ENCODE measurements around the gene MAPKAPK5. TPM values are rescaled to one million over a fixed set of nuclear protein-coding genes. Genes with fewer than 3 reads are reported as not detected.

Gene MAPKAPK5
- total and polyA plus RNA-seq, 2 donors (not counting 3 experiments of a cell fraction or from before 2014, with no cell fraction given) = 22.8 to 47.1 TPM

DNA sequence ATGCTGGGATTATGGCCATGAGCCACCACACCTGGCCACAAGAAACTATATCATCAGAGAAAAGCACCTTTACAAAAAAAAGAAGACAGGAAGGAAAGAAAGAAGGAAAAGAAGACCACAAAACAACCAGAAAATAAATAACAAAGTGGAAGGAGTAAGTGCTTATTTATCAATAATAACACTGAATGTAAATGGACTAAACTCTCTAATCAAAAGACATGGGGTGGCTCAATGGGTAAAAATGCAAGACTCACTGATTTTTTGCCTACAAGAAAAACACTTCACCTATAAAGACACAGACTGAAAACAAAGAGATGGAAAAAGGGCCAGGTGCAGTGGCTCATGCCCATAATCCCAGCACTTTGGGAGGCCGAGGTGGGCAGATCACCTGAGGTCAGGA lies 65.7 kb downstream of the MAPKAPK5 start:
- ChIA-PET POLR2A (no interaction called here), CTCF (no interaction called here)
- no peak for DNase-seq (ENCODE audit: low read depth, low spot score)
- Histone ChIP-seq H3K27me3 (ENCODE audit: control insufficient read depth in 2 of 2, insufficient read depth in 2 of 2, low read length in 2 of 2) (no peaks in the 10 kb centered on the region), H3K79me2 (ENCODE audit: control insufficient read depth, insufficient read depth, low read length) (no peaks in the 10 kb centered on the region), H4K20me1 (replicated peaks; ENCODE audit: control insufficient read depth, extremely low read depth, insufficient read depth, low read length) (no peaks in the 10 kb centered on the region), H3K36me3 (ENCODE audit: control insufficient read depth in 2 of 2, extremely low read depth in 1 of 2, insufficient read depth in 2 of 2, low read length in 2 of 2) (no peaks in the 10 kb centered on the region), H2AFZ (ENCODE audit: low read depth, low read length) (no peak overlapping the region), H3K4me1 (ENCODE audit: control insufficient read depth, extremely low read depth, insufficient read depth, low read length) (no peaks in the 10 kb centered on the region), H3K4me3 (replicated peaks in 1 of 3; ENCODE audit: insufficient read depth in 1 of 3, low read depth in 1 of 3, low read length in 3 of 3) (no peak overlapping the region), H3K27ac (ENCODE audit: insufficient read depth, low read depth, low read length) (no peak overlapping the region), H3K9me3 (replicated peaks; ENCODE audit: control insufficient read depth, insufficient read depth, low read length) (no peaks in the 10 kb centered on the region), H3K9ac (replicated peaks; ENCODE audit: extremely low read depth, insufficient read depth, low read length) (no peak overlapping the region), H3K4me2 (ENCODE audit: insufficient read depth, low read length) (no peak overlapping the region), H3K9me1 (replicated peaks; ENCODE audit: control insufficient read depth, extremely low read depth, insufficient read depth, low read length) (no peaks in the 10 kb centered on the region)
- no peak for TF ChIP-seq JUN (IDR thresholded peaks at IDR 0.05; ENCODE audit: borderline replicate concordance, insufficient read depth, insufficient read length, low read depth)
- TF ChIP-seq MAX (IDR thresholded peaks at IDR 0.05; ENCODE audit: insufficient read depth, insufficient read length) = no peak
- no peak for TF ChIP-seq EZH2 (IDR thresholded peaks at IDR 0.05; ENCODE audit: borderline replicate concordance, low read depth, low read length, severe bottlenecking)
- TF ChIP-seq GATA2 (IDR thresholded peaks at IDR 0.05; ENCODE audit: insufficient read depth, insufficient read length, low read depth, low read length) = no peak
- no peak for TF ChIP-seq POLR2AphosphoS5 (IDR thresholded peaks at IDR 0.05; ENCODE audit: insufficient read depth, low read depth, low read length)
- TF ChIP-seq POLR2A (IDR thresholded peaks at IDR 0.05; ENCODE audit: low read depth, low read length) = no peak
- TF ChIP-seq, protein P1, sequence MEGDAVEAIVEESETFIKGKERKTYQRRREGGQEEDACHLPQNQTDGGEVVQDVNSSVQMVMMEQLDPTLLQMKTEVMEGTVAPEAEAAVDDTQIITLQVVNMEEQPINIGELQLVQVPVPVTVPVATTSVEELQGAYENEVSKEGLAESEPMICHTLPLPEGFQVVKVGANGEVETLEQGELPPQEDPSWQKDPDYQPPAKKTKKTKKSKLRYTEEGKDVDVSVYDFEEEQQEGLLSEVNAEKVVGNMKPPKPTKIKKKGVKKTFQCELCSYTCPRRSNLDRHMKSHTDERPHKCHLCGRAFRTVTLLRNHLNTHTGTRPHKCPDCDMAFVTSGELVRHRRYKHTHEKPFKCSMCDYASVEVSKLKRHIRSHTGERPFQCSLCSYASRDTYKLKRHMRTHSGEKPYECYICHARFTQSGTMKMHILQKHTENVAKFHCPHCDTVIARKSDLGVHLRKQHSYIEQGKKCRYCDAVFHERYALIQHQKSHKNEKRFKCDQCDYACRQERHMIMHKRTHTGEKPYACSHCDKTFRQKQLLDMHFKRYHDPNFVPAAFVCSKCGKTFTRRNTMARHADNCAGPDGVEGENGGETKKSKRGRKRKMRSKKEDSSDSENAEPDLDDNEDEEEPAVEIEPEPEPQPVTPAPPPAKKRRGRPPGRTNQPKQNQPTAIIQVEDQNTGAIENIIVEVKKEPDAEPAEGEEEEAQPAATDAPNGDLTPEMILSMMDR (IDR thresholded peaks at IDR 0.05; ENCODE audit: extremely low read depth in 1 of 2, insufficient read depth in 1 of 2, low read depth in 1 of 2, low read length in 2 of 2) = no peak
- no peak for TF ChIP-seq FOS (IDR thresholded peaks at IDR 0.05; ENCODE audit: borderline replicate concordance, insufficient read depth, low read length)
- no peak for TF ChIP-seq MYC (IDR thresholded peaks at IDR 0.05; ENCODE audit: low read depth, low read length)
- dilution Hi-C loops (cut with MboI; ENCODE audit: extremely low pct_ligation_motif_present, low sequenced_read_pairs) = no loop called here
- FAIRE-seq = no peak
- intact Hi-C loops (cut with micrococcal nuclease) = no loop called here
- no TSS peak for BruUV-seq (replicated peaks)

Data from endothelial cell of umbilical vein (primary cell).